ENCODE data around the gene AVP.

DNA sequence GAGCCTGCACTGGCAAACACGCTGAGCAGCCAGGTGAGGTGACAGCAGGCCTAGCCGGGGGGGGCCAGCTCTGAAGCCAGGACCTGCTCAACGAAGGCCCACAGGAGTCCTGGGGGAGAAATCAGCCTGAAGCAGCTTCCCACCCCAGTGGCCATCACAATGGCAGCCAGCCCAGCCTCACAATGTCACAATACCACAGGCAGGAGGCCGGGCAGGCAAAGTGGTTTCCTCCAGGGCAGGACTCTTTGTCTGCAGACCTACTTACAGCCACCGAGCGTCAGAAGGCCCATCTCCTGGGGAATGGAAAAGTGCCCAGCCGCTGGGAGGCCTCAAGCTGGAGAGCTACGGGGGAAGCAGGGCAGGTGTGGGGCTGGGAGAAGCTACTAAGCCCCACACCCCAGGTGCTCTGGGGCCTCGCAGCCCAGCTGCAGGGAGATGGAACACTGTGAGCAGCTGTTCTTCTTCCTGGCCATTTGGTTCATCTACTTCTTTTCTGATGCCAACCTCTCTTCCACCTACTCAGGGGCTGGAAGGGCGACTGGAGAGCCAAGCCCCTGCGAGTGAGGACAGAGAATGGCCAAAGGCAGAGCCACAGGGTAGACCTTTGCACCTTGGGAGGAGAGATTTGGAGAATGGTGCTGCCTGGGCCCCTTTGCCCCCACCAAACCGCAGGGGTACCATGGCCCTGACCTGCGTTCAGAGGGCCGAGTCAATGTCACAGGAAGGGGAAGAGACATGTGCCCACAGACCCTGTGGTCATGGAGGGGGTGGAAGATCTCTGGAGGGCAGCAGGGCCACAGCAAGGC, 22.3 kb upstream of the AVP start:
- TF ChIP-seq, protein P1, sequence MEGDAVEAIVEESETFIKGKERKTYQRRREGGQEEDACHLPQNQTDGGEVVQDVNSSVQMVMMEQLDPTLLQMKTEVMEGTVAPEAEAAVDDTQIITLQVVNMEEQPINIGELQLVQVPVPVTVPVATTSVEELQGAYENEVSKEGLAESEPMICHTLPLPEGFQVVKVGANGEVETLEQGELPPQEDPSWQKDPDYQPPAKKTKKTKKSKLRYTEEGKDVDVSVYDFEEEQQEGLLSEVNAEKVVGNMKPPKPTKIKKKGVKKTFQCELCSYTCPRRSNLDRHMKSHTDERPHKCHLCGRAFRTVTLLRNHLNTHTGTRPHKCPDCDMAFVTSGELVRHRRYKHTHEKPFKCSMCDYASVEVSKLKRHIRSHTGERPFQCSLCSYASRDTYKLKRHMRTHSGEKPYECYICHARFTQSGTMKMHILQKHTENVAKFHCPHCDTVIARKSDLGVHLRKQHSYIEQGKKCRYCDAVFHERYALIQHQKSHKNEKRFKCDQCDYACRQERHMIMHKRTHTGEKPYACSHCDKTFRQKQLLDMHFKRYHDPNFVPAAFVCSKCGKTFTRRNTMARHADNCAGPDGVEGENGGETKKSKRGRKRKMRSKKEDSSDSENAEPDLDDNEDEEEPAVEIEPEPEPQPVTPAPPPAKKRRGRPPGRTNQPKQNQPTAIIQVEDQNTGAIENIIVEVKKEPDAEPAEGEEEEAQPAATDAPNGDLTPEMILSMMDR (IDR thresholded peaks at IDR 0.05): no peak
- TF ChIP-seq TCF7L2 (IDR thresholded peaks at IDR 0.05; ENCODE audit: low read depth, low read length) (no peak), POLR2AphosphoS5 (IDR thresholded peaks at IDR 0.05; ENCODE audit: low read depth, low read length) (no peak)
